ENCODE results near the gene UBE2C.

Gene UBE2C

GRCh38 chr20:45859916-45860315, 47.5 kb downstream of the UBE2C start:
- no peak overlapping the region for H4K8ac ChIP-seq (ENCODE audit: low read depth, low read length)

GRCh38 chr20:45860560-45861220, 48.2 kb downstream of the UBE2C start:
- H3K27me3 ChIP-seq (ENCODE audit: insufficient read depth, low read length, poor library complexity): no peaks in the 10 kb centered on the region
- peaks cover 3% of the 10 kb centered on the region for H3K79me1 ChIP-seq (ENCODE audit: low read length)
- no peak overlapping the region for H3K4ac ChIP-seq (ENCODE audit: low read depth, low read length)
- no peak overlapping the region for H3K27ac ChIP-seq (ENCODE audit: low read depth, low read length)
- no peak overlapping the region for H2BK5ac ChIP-seq (ENCODE audit: low read length)
- no peak overlapping the region for H2BK15ac ChIP-seq (replicated peaks; ENCODE audit: low read depth)
- DNase-seq: no peak
- H3K36me3 ChIP-seq (ENCODE audit: control insufficient read depth, insufficient read depth, low read length): no peaks in the 10 kb centered on the region
- H2BK120ac ChIP-seq (ENCODE audit: low read depth, low read length): no peak overlapping the region
- no peak overlapping the region for H3K4me2 ChIP-seq (ENCODE audit: low read length)
- peaks cover 2% of the 10 kb centered on the region for H3K79me2 ChIP-seq (ENCODE audit: control insufficient read depth, insufficient read depth, low read length)
- no peak overlapping the region for H4K5ac ChIP-seq (ENCODE audit: low read length)
- H3K18ac ChIP-seq (ENCODE audit: low read length): no peak overlapping the region
- H2AK5ac ChIP-seq (ENCODE audit: low read length): no peak overlapping the region
- no peak overlapping the region for H3K23ac ChIP-seq (ENCODE audit: low read length)
- H3K4me1 ChIP-seq (ENCODE audit: control insufficient read depth, low read depth, low read length): no peaks in the 10 kb centered on the region
- WGBS (ENCODE audit: extremely low coverage, insufficient coverage, low lambda C conversion rate): no CpG with 5 or more reads among the region's 7 CpGs
- no peak overlapping the region for H3K9ac ChIP-seq (ENCODE audit: low read length)
- H3K56ac ChIP-seq (ENCODE audit: low read length): no peak overlapping the region
- H4K8ac ChIP-seq (ENCODE audit: low read depth, low read length): no peak overlapping the region
- no peak overlapping the region for H3K4me3 ChIP-seq (ENCODE audit: low read length)

More at GRCh38 chr20:45859916-45860315, 47.5 kb downstream of the UBE2C start:
- Histone ChIP-seq H3K18ac (ENCODE audit: low read length) (no peak overlapping the region), H2BK120ac (ENCODE audit: low read depth, low read length) (no peak overlapping the region), H3K4ac (ENCODE audit: low read depth, low read length) (no peak overlapping the region), H2AK5ac (ENCODE audit: low read length) (no peak overlapping the region), H3K36me3 (ENCODE audit: control insufficient read depth, insufficient read depth, low read length) (no peaks in the 10 kb centered on the region), H4K5ac (ENCODE audit: low read length) (no peak overlapping the region), H3K79me1 (ENCODE audit: low read length) (peaks cover 3% of the 10 kb centered on the region), H3K79me2 (ENCODE audit: control insufficient read depth, insufficient read depth, low read length) (peaks cover 2% of the 10 kb centered on the region), H3K23ac (ENCODE audit: low read length) (no peak overlapping the region), H3K56ac (ENCODE audit: low read length) (no peak overlapping the region), H3K27ac (ENCODE audit: low read depth, low read length) (no peak overlapping the region), H2BK5ac (ENCODE audit: low read length) (no peak overlapping the region), H2BK15ac (replicated peaks; ENCODE audit: low read depth) (no peak overlapping the region), H3K9ac (ENCODE audit: low read length) (no peak overlapping the region), H3K4me2 (ENCODE audit: low read length) (no peak overlapping the region), H3K27me3 (ENCODE audit: insufficient read depth, low read length, poor library complexity) (no peaks in the 10 kb centered on the region), H3K4me3 (ENCODE audit: low read length) (no peak overlapping the region), H3K4me1 (ENCODE audit: control insufficient read depth, low read depth, low read length) (no peaks in the 10 kb centered on the region)
- no peak for DNase-seq
- no CpG with 5 or more reads among the region's 5 CpGs for WGBS (ENCODE audit: extremely low coverage, insufficient coverage, low lambda C conversion rate)

GRCh38 chr20:45861221-45862075, 49.0 kb downstream of the UBE2C start:
- WGBS (ENCODE audit: extremely low coverage, insufficient coverage, low lambda C conversion rate): no CpG with 5 or more reads among the region's 7 CpGs
- Histone ChIP-seq H3K27me3 (ENCODE audit: insufficient read depth, low read length, poor library complexity) (no peaks in the 10 kb centered on the region), H2BK5ac (ENCODE audit: low read length) (no peak overlapping the region), H3K4ac (ENCODE audit: low read depth, low read length) (no peak overlapping the region), H4K5ac (ENCODE audit: low read length) (no peak overlapping the region), H3K79me2 (ENCODE audit: control insufficient read depth, insufficient read depth, low read length) (peaks cover 2% of the 10 kb centered on the region), H3K36me3 (ENCODE audit: control insufficient read depth, insufficient read depth, low read length) (no peaks in the 10 kb centered on the region), H3K4me2 (ENCODE audit: low read length) (no peak overlapping the region), H3K4me3 (ENCODE audit: low read length) (no peak overlapping the region), H3K56ac (ENCODE audit: low read length) (no peak overlapping the region), H4K8ac (ENCODE audit: low read depth, low read length) (no peak overlapping the region), H3K18ac (ENCODE audit: low read length) (no peak overlapping the region), H3K9ac (ENCODE audit: low read length) (no peak overlapping the region), H2BK120ac (ENCODE audit: low read depth, low read length) (no peak overlapping the region), H3K27ac (ENCODE audit: low read depth, low read length) (no peak overlapping the region), H3K23ac (ENCODE audit: low read length) (no peak overlapping the region), H2BK15ac (replicated peaks; ENCODE audit: low read depth) (no peak overlapping the region), H2AK5ac (ENCODE audit: low read length) (no peak overlapping the region), H3K79me1 (ENCODE audit: low read length) (peaks cover 3% of the 10 kb centered on the region), H3K4me1 (ENCODE audit: control insufficient read depth, low read depth, low read length) (no peaks in the 10 kb centered on the region)
- no peak for DNase-seq

- H3K27me3 ChIP-seq (ENCODE audit: insufficient read depth, low read length, poor library complexity): no peaks in the 10 kb centered on the region
- H3K36me3 ChIP-seq (ENCODE audit: control insufficient read depth, insufficient read depth, low read length): no peaks in the 10 kb centered on the region
- no CpG with 5 or more reads among the region's 7 CpGs for WGBS (ENCODE audit: extremely low coverage, insufficient coverage, low lambda C conversion rate)
- no peaks in the 10 kb centered on the region for H3K79me1 ChIP-seq (ENCODE audit: low read length)
- no peak overlapping the region for H3K23ac ChIP-seq (ENCODE audit: low read length)
- H3K56ac ChIP-seq (ENCODE audit: low read length): no peak overlapping the region
- no peak overlapping the region for H3K4me3 ChIP-seq (ENCODE audit: low read length)
- no peak overlapping the region for H4K5ac ChIP-seq (ENCODE audit: low read length)
- no peak overlapping the region for H3K4ac ChIP-seq (ENCODE audit: low read depth, low read length)
- H3K4me2 ChIP-seq (ENCODE audit: low read length): no peak overlapping the region
- no peaks in the 10 kb centered on the region for H3K79me2 ChIP-seq (ENCODE audit: control insufficient read depth, insufficient read depth, low read length)
- H3K4me1 ChIP-seq (ENCODE audit: control insufficient read depth, low read depth, low read length): no peaks in the 10 kb centered on the region
- DNase-seq: no peak
- H3K18ac ChIP-seq (ENCODE audit: low read length): no peak overlapping the region
- H2BK5ac ChIP-seq (ENCODE audit: low read length): no peak overlapping the region
- no peak overlapping the region for H2BK15ac ChIP-seq (replicated peaks; ENCODE audit: low read depth)
- no peak overlapping the region for H3K27ac ChIP-seq (ENCODE audit: low read depth, low read length)
- H2BK120ac ChIP-seq (ENCODE audit: low read depth, low read length): no peak overlapping the region
- no peak overlapping the region for H3K9ac ChIP-seq (ENCODE audit: low read length)
- H4K8ac ChIP-seq (ENCODE audit: low read depth, low read length): no peak overlapping the region
- H2AK5ac ChIP-seq (ENCODE audit: low read length): no peak overlapping the region
These were observed 51.4 kb downstream of the UBE2C start for GRCh38 chr20:45863543-45864470.

GRCh38 chr20:45866454-45866853, 54.0 kb downstream of the UBE2C start:
- H2BK5ac ChIP-seq (ENCODE audit: low read length): no peak overlapping the region
- no peak overlapping the region for H3K56ac ChIP-seq (ENCODE audit: low read length)
- H3K9ac ChIP-seq (ENCODE audit: low read length): no peak overlapping the region
- no peak overlapping the region for H3K4me2 ChIP-seq (ENCODE audit: low read length)
- no peaks in the 10 kb centered on the region for H3K79me2 ChIP-seq (ENCODE audit: control insufficient read depth, insufficient read depth, low read length)
- no peak for DNase-seq
- H2BK120ac ChIP-seq (ENCODE audit: low read depth, low read length): no peak overlapping the region
- H3K27me3 ChIP-seq (ENCODE audit: insufficient read depth, low read length, poor library complexity): no peaks in the 10 kb centered on the region
- H3K18ac ChIP-seq (ENCODE audit: low read length): no peak overlapping the region
- no peak overlapping the region for H4K8ac ChIP-seq (ENCODE audit: low read depth, low read length)
- no peak overlapping the region for H3K23ac ChIP-seq (ENCODE audit: low read length)
- no peak overlapping the region for H2AK5ac ChIP-seq (ENCODE audit: low read length)
- no CpG with 5 or more reads among the region's 5 CpGs for WGBS (ENCODE audit: extremely low coverage, insufficient coverage, low lambda C conversion rate)
- no peaks in the 10 kb centered on the region for H3K4me1 ChIP-seq (ENCODE audit: control insufficient read depth, low read depth, low read length)
- H2BK15ac ChIP-seq (replicated peaks; ENCODE audit: low read depth): no peak overlapping the region
- no peak overlapping the region for H3K4ac ChIP-seq (ENCODE audit: low read depth, low read length)
- H3K27ac ChIP-seq (ENCODE audit: low read depth, low read length): no peak overlapping the region
- no peak overlapping the region for H3K4me3 ChIP-seq (ENCODE audit: low read length)
- no peaks in the 10 kb centered on the region for H3K36me3 ChIP-seq (ENCODE audit: control insufficient read depth, insufficient read depth, low read length)
- H3K79me1 ChIP-seq (ENCODE audit: low read length): no peaks in the 10 kb centered on the region
- no peak overlapping the region for H4K5ac ChIP-seq (ENCODE audit: low read length)
